GM12878 (cell line): ENCODE results near the gene TRIM39. TPM values are rescaled to one million over a fixed set of nuclear protein-coding genes. Genes with fewer than 3 reads are reported as not detected.

ENCODE experiments used
- BACH1 ChIP-seq: fragments of 450-650 bp; IDR thresholded peaks from 2 replicates; pipeline ENCODE4 v1.6.1; 2017; ENCODE audit warnings: mild to moderate bottlenecking, borderline replicate concordance
- polyA plus RNA-seq, 11 experiments: library from polyadenylated mRNA; depleted of rRNA in 4 of 11; unstranded in 6 of 11; stranded (reverse) in 5 of 11; fragments of >200 nt; fragmentation: Nextera tagmentation in 4 of 11; fragmentation: Illumina TruSeq in 1 of 11; extraction: Ambion mirVana in 4 of 11; extraction: Trizol in 1 of 11; gene quantifications; 1 replicate in 1 of 11; 2 replicates in 10 of 11; pipeline versions ENCODE4 v1.2.1 to v1.2.3, GENCODE V29; 2011 to 2016; ENCODE audit warnings: inconsistent platforms in 2 of 11, missing spikeins in 2 of 11, low read depth in 1 of 11
- small RNA-seq: library from RNA; depleted of rRNA; stranded (forward); fragments of <200 nt; gene quantifications from one replicate; pipeline ENCODE3, GENCODE V24; 2014
- total RNA-seq, 4 experiments: library from RNA; depleted of rRNA in 3 of 4; stranded (reverse); fragments of >200 nt in 3 of 4; fragmentation: Illumina TruSeq in 1 of 4; extraction: Trizol in 1 of 4; gene quantifications; 2 replicates each; pipeline versions ENCODE4 v1.2.1 to v1.2.3, GENCODE V29; 2013 to 2021
- TF ChIP-seq, protein P1 (sequence below): fragments of 450-650 bp; formaldehyde crosslinking; IDR thresholded peaks from 2 replicates; pipeline ENCODE4 v1.5.0; 2022; ENCODE audit warnings: mild to moderate bottlenecking, missing genetic modification characterization

TRIM39 gene
- total and polyA plus RNA-seq, 10 of the 15 experiments (the other 5 are each of a cell fraction or from before 2014, with no cell fraction given): 3.0 to 11.9 (median 8.8) TPM

DNA sequence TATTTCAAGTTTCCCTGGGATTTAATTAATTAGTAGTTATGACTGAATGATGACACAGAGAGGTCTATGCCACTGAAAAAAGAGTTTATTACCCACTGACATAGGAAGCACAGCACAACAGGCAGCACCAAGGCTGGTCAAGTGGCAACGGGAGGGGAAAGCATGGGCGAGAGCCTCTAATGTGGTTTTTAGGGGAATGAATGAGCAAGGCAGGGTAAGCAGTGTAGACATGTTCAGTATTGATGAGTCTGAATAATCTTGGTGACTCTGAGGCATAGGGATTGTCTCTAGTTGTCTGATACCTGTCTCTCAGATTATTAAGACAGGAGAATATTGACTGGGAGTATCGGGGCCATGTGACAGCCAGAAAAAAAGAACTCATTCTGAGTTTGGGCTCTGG, 64.5 kb downstream of the TRIM39 start (continued):
- TF ChIP-seq, protein P1, sequence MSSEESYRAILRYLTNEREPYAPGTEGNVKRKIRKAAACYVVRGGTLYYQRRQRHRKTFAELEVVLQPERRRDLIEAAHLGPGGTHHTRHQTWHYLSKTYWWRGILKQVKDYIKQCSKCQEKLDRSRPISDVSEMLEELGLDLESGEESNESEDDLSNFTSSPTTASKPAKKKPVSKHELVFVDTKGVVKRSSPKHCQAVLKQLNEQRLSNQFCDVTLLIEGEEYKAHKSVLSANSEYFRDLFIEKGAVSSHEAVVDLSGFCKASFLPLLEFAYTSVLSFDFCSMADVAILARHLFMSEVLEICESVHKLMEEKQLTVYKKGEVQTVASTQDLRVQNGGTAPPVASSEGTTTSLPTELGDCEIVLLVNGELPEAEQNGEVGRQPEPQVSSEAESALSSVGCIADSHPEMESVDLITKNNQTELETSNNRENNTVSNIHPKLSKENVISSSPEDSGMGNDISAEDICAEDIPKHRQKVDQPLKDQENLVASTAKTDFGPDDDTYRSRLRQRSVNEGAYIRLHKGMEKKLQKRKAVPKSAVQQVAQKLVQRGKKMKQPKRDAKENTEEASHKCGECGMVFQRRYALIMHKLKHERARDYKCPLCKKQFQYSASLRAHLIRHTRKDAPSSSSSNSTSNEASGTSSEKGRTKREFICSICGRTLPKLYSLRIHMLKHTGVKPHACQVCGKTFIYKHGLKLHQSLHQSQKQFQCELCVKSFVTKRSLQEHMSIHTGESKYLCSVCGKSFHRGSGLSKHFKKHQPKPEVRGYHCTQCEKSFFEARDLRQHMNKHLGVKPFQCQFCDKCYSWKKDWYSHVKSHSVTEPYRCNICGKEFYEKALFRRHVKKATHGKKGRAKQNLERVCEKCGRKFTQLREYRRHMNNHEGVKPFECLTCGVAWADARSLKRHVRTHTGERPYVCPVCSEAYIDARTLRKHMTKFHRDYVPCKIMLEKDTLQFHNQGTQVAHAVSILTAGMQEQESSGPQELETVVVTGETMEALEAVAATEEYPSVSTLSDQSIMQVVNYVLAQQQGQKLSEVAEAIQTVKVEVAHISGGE (CRISPR knock-in tag): no peak
- TF ChIP-seq BACH1: no peak

Small RNA genes lying within 50 kb of the gene (small RNA-seq; reads per million reads assigned to genes)
- not detected for gene HLA-N

Other genes with a start within 250 kb of the TRIM39 start
Only the 7 nearest of the 10 such genes appear.
- 0.11 and 0.22 TPM in 2 replicates for gene TRIM31, start 213.8 kb upstream of the TRIM39 start, total RNA-seq (2014; rRNA removed)
- gene TRIM31, start 213.8 kb upstream of the TRIM39 start, total RNA-seq (2014; rRNA removed; fragmentation: Illumina TruSeq; extraction: Trizol): 0.09 and 0.31 TPM in 2 replicates
- 0.18 and 0.35 TPM in 2 replicates for gene TRIM31, start 213.8 kb upstream of the TRIM39 start, total RNA-seq (2021)
- gene TRIM31, start 213.8 kb upstream of the TRIM39 start, polyA plus RNA-seq (2011; rRNA removed): 17.4 and 20.5 TPM in 2 replicates
- 0.47 and 0.57 TPM in 2 replicates for gene TRIM31, start 213.8 kb upstream of the TRIM39 start, polyA plus RNA-seq (2014; fragmentation: Illumina TruSeq; extraction: Trizol)
- gene TRIM31, start 213.8 kb upstream of the TRIM39 start, polyA plus RNA-seq (2014; fragmentation: Nextera tagmentation; extraction: Ambion mirVana): under 1 TPM in 1 of 2 experiments, not detected in 1; 0.09 TPM
- gene TRIM31, start 213.8 kb upstream of the TRIM39 start, polyA plus RNA-seq (2014; rRNA removed): 0.33 and 0.41 TPM in 2 replicates
- not detected for gene TRIM31, start 213.8 kb upstream of the TRIM39 start, polyA plus RNA-seq (2016; fragmentation: Nextera tagmentation; extraction: Ambion mirVana)
- gene TRIM40, start 190.8 kb upstream of the TRIM39 start, total RNA-seq (2014; rRNA removed): 0.05 TPM in 1 of 2 replicates, not detected in the other
- not detected in 2 replicates for gene TRIM40, start 190.8 kb upstream of the TRIM39 start, total RNA-seq (2014; rRNA removed; fragmentation: Illumina TruSeq; extraction: Trizol)
- not detected in 2 replicates for gene TRIM40, start 190.8 kb upstream of the TRIM39 start, total RNA-seq (2021)
- not detected in 2 replicates for gene TRIM40, start 190.8 kb upstream of the TRIM39 start, polyA plus RNA-seq (2011; rRNA removed)
- gene TRIM40, start 190.8 kb upstream of the TRIM39 start, polyA plus RNA-seq (2014; fragmentation: Illumina TruSeq; extraction: Trizol): not detected in 2 replicates
- gene TRIM40, start 190.8 kb upstream of the TRIM39 start, polyA plus RNA-seq (2014; fragmentation: Nextera tagmentation; extraction: Ambion mirVana): not detected
- not detected in 2 replicates for gene TRIM40, start 190.8 kb upstream of the TRIM39 start, polyA plus RNA-seq (2014; rRNA removed)
- gene TRIM40, start 190.8 kb upstream of the TRIM39 start, polyA plus RNA-seq (2016; fragmentation: Nextera tagmentation; extraction: Ambion mirVana): not detected
- not detected in 2 replicates for gene TRIM10, start 165.7 kb upstream of the TRIM39 start, total RNA-seq (2014; rRNA removed)
- gene TRIM10, start 165.7 kb upstream of the TRIM39 start, total RNA-seq (2014; rRNA removed; fragmentation: Illumina TruSeq; extraction: Trizol): not detected in 2 replicates
- gene TRIM10, start 165.7 kb upstream of the TRIM39 start, total RNA-seq (2021): not detected in 2 replicates
- gene TRIM10, start 165.7 kb upstream of the TRIM39 start, polyA plus RNA-seq (2011; rRNA removed): 0.01 and 0.04 TPM in 2 replicates
- gene TRIM10, start 165.7 kb upstream of the TRIM39 start, polyA plus RNA-seq (2014; fragmentation: Illumina TruSeq; extraction: Trizol): not detected in 2 replicates
- gene TRIM10, start 165.7 kb upstream of the TRIM39 start, polyA plus RNA-seq (2014; fragmentation: Nextera tagmentation; extraction: Ambion mirVana): not detected
- not detected in 2 replicates for gene TRIM10, start 165.7 kb upstream of the TRIM39 start, polyA plus RNA-seq (2014; rRNA removed)
- not detected for gene TRIM10, start 165.7 kb upstream of the TRIM39 start, polyA plus RNA-seq (2016; fragmentation: Nextera tagmentation; extraction: Ambion mirVana)
- gene TRIM15, start 163.4 kb upstream of the TRIM39 start, total RNA-seq (2014; rRNA removed): not detected in 2 replicates
- not detected in 2 replicates for gene TRIM15, start 163.4 kb upstream of the TRIM39 start, total RNA-seq (2014; rRNA removed; fragmentation: Illumina TruSeq; extraction: Trizol)
- 0.08 TPM in 1 of 2 replicates, not detected in the other for gene TRIM15, start 163.4 kb upstream of the TRIM39 start, total RNA-seq (2021)
- 0.29 TPM in 1 of 2 replicates, not detected in the other for gene TRIM15, start 163.4 kb upstream of the TRIM39 start, polyA plus RNA-seq (2011; rRNA removed)
- not detected in 2 replicates for gene TRIM15, start 163.4 kb upstream of the TRIM39 start, polyA plus RNA-seq (2014; fragmentation: Illumina TruSeq; extraction: Trizol)
- not detected for gene TRIM15, start 163.4 kb upstream of the TRIM39 start, polyA plus RNA-seq (2014; fragmentation: Nextera tagmentation; extraction: Ambion mirVana)
- gene TRIM15, start 163.4 kb upstream of the TRIM39 start, polyA plus RNA-seq (2014; rRNA removed): not detected in 2 replicates
- gene TRIM15, start 163.4 kb upstream of the TRIM39 start, polyA plus RNA-seq (2016; fragmentation: Nextera tagmentation; extraction: Ambion mirVana): not detected
- 62.4 and 73.5 TPM in 2 replicates for gene TRIM26, start 113.5 kb upstream of the TRIM39 start, total RNA-seq (2014; rRNA removed)
- 39.2 and 43.9 TPM in 2 replicates for gene TRIM26, start 113.5 kb upstream of the TRIM39 start, total RNA-seq (2014; rRNA removed; fragmentation: Illumina TruSeq; extraction: Trizol)
- 76.4 and 79.6 TPM in 2 replicates for gene TRIM26, start 113.5 kb upstream of the TRIM39 start, total RNA-seq (2021)
- gene TRIM26, start 113.5 kb upstream of the TRIM39 start, polyA plus RNA-seq (2011; rRNA removed): 35.6 and 57.3 TPM in 2 replicates
- gene TRIM26, start 113.5 kb upstream of the TRIM39 start, polyA plus RNA-seq (2014; fragmentation: Illumina TruSeq; extraction: Trizol): 57.6 and 72.4 TPM in 2 replicates
- 10 to 100 TPM; 13.1 to 18.2 TPM for gene TRIM26, start 113.5 kb upstream of the TRIM39 start, polyA plus RNA-seq (2014; fragmentation: Nextera tagmentation; extraction: Ambion mirVana)
- gene TRIM26, start 113.5 kb upstream of the TRIM39 start, polyA plus RNA-seq (2014; rRNA removed): 56.5 and 67.5 TPM in 2 replicates
- 10 to 100 TPM; 69.9 to 75.3 TPM for gene TRIM26, start 113.5 kb upstream of the TRIM39 start, polyA plus RNA-seq (2016; fragmentation: Nextera tagmentation; extraction: Ambion mirVana)
- gene RPP21, start 18.2 kb downstream of the TRIM39 start, total RNA-seq (2014; rRNA removed): 59.4 and 73.8 TPM in 2 replicates
- gene RPP21, start 18.2 kb downstream of the TRIM39 start, total RNA-seq (2014; rRNA removed; fragmentation: Illumina TruSeq; extraction: Trizol): 21.8 and 24.7 TPM in 2 replicates
- gene RPP21, start 18.2 kb downstream of the TRIM39 start, total RNA-seq (2021): 38.3 and 39.9 TPM in 2 replicates
- 18.0 and 29.3 TPM in 2 replicates for gene RPP21, start 18.2 kb downstream of the TRIM39 start, polyA plus RNA-seq (2011; rRNA removed)
- 2.6 and 14.3 TPM in 2 replicates for gene RPP21, start 18.2 kb downstream of the TRIM39 start, polyA plus RNA-seq (2014; fragmentation: Illumina TruSeq; extraction: Trizol)
- gene RPP21, start 18.2 kb downstream of the TRIM39 start, polyA plus RNA-seq (2014; fragmentation: Nextera tagmentation; extraction: Ambion mirVana): 10 to 100 TPM; 39.3 to 44.3 TPM
- gene RPP21, start 18.2 kb downstream of the TRIM39 start, polyA plus RNA-seq (2014; rRNA removed): 94.6 and 97.8 TPM in 2 replicates
- 10 to 100 TPM; 50.6 to 59.2 TPM for gene RPP21, start 18.2 kb downstream of the TRIM39 start, polyA plus RNA-seq (2016; fragmentation: Nextera tagmentation; extraction: Ambion mirVana)
- 483 and 499 TPM in 2 replicates for gene HLA-E, start 162.6 kb downstream of the TRIM39 start, total RNA-seq (2014; rRNA removed)
- 262 and 265 TPM in 2 replicates for gene HLA-E, start 162.6 kb downstream of the TRIM39 start, total RNA-seq (2014; rRNA removed; fragmentation: Illumina TruSeq; extraction: Trizol)
- 390 and 409 TPM in 2 replicates for gene HLA-E, start 162.6 kb downstream of the TRIM39 start, total RNA-seq (2021)
- 259 and 321 TPM in 2 replicates for gene HLA-E, start 162.6 kb downstream of the TRIM39 start, polyA plus RNA-seq (2011; rRNA removed)
- 157 and 256 TPM in 2 replicates for gene HLA-E, start 162.6 kb downstream of the TRIM39 start, polyA plus RNA-seq (2014; fragmentation: Illumina TruSeq; extraction: Trizol)
- gene HLA-E, start 162.6 kb downstream of the TRIM39 start, polyA plus RNA-seq (2014; fragmentation: Nextera tagmentation; extraction: Ambion mirVana): 10 to 100 TPM; 35.1 to 62.3 TPM
- 480 and 510 TPM in 2 replicates for gene HLA-E, start 162.6 kb downstream of the TRIM39 start, polyA plus RNA-seq (2014; rRNA removed)
- 100 to 1,000 TPM; 251 to 272 TPM for gene HLA-E, start 162.6 kb downstream of the TRIM39 start, polyA plus RNA-seq (2016; fragmentation: Nextera tagmentation; extraction: Ambion mirVana)